Mucosa of rectum (tissue), 2 donors: Measurements from ENCODE around the gene BMERB1.

Source experiments
- H3K27ac ChIP-seq, 2 donors: one replicate each; pipeline ENCODE4 v1.7.0; 2013; ENCODE audit warnings: inconsistent platforms in 2 of 2, low read depth in 2 of 2, low read length in 2 of 2
- H3K27me3 ChIP-seq, 2 donors: one replicate each; pipeline ENCODE4 v1.7.0; 2013; ENCODE audit warnings: low read length in 2 of 2; ENCODE audit not compliant: control insufficient read depth in 2 of 2, insufficient read depth in 2 of 2
- H3K36me3 ChIP-seq, 2 donors: one replicate each; pipeline ENCODE4 v1.7.0; 2013; ENCODE audit warnings: low read length in 2 of 2; ENCODE audit not compliant: control insufficient read depth in 2 of 2, insufficient read depth in 2 of 2
- H3K4me1 ChIP-seq, 2 donors: one replicate each; pipeline ENCODE4 v1.7.0; 2013; ENCODE audit warnings: low read length in 2 of 2, mild to moderate bottlenecking in 1 of 2; ENCODE audit not compliant: control insufficient read depth in 2 of 2, insufficient read depth in 2 of 2
- H3K4me3 ChIP-seq, 2 donors: one replicate each; pipeline ENCODE4 v1.7.0; 2013; ENCODE audit warnings: low read length in 2 of 2
- H3K9ac ChIP-seq, 2 donors: one replicate each; pipeline ENCODE4 v1.7.0; 2013; ENCODE audit warnings: low read length in 2 of 2, low read depth in 1 of 2, mild to moderate bottlenecking in 1 of 2
- H3K9me3 ChIP-seq, 2 donors: one replicate each; pipeline ENCODE4 v1.7.0; 2013; ENCODE audit warnings: low read length in 2 of 2; ENCODE audit not compliant: control insufficient read depth in 2 of 2
- donor health status: healthy.
- donor health status: Normal muscosa, but diverticular disease.

Gene BMERB1

GRCh38 chr16:15617901-15618300, 183.5 kb downstream of the BMERB1 start:
- Histone ChIP-seq H3K4me1 (no peaks in the 10 kb centered on the region), H3K27ac (no peak overlapping the region), H3K4me3 (no peak overlapping the region), H3K36me3 (peaks cover 70 to 75% of the 10 kb centered on the region in 2 donors), H3K27me3 (no peaks in the 10 kb centered on the region), H3K9ac (no peak overlapping the region), H3K9me3 (no peaks in the 10 kb centered on the region)

GRCh38 chr16:15618392-15618791, 184.0 kb downstream of the BMERB1 start:
- H3K9me3 ChIP-seq: no peaks in the 10 kb centered on the region
- no peaks in the 10 kb centered on the region for H3K27me3 ChIP-seq
- H3K9ac ChIP-seq: no peak overlapping the region
- H3K4me1 ChIP-seq: no peaks in the 10 kb centered on the region
- no peak overlapping the region for H3K27ac ChIP-seq
- no peak overlapping the region for H3K4me3 ChIP-seq
- peaks cover 70 to 72% of the 10 kb centered on the region in 2 donors for H3K36me3 ChIP-seq

GRCh38 chr16:15620611-15621195, 186.3 kb downstream of the BMERB1 start:
- Histone ChIP-seq H3K27ac (no peak overlapping the region), H3K36me3 (peaks cover 78 to 83% of the 10 kb centered on the region in 2 donors), H3K9ac (no peak overlapping the region), H3K4me1 (no peaks in the 10 kb centered on the region), H3K9me3 (no peaks in the 10 kb centered on the region), H3K27me3 (no peaks in the 10 kb centered on the region), H3K4me3 (no peak overlapping the region)

GRCh38 chr16:15621456-15621855, 187.1 kb downstream of the BMERB1 start:
- Histone ChIP-seq H3K4me3 (no peak overlapping the region), H3K4me1 (no peaks in the 10 kb centered on the region), H3K27ac (no peak overlapping the region), H3K36me3 (peaks cover 72 to 77% of the 10 kb centered on the region in 2 donors), H3K9me3 (no peaks in the 10 kb centered on the region), H3K27me3 (no peaks in the 10 kb centered on the region), H3K9ac (no peak overlapping the region)

GRCh38 chr16:15621889-15622288, 187.5 kb downstream of the BMERB1 start:
- no peak overlapping the region for H3K27ac ChIP-seq

GRCh38 chr16:15631730-15632409, 197.5 kb downstream of the BMERB1 start:
- no peaks in the 10 kb centered on the region for H3K27me3 ChIP-seq
- no peak overlapping the region for H3K9ac ChIP-seq
- H3K36me3 ChIP-seq: peaks cover 58 to 67% of the 10 kb centered on the region in 2 donors
- no peaks in the 10 kb centered on the region for H3K9me3 ChIP-seq
- H3K4me3 ChIP-seq: no peak overlapping the region
- no peaks in the 10 kb centered on the region for H3K4me1 ChIP-seq
- H3K27ac ChIP-seq: no peak overlapping the region

More at GRCh38 chr16:15621889-15622288, 187.5 kb downstream of the BMERB1 start:
- no peak overlapping the region for H3K4me3 ChIP-seq
- no peaks in the 10 kb centered on the region for H3K4me1 ChIP-seq
- no peaks in the 10 kb centered on the region for H3K27me3 ChIP-seq
- H3K9ac ChIP-seq: no peak overlapping the region
- H3K36me3 ChIP-seq: peaks cover 68 to 73% of the 10 kb centered on the region in 2 donors
- no peaks in the 10 kb centered on the region for H3K9me3 ChIP-seq

GRCh38 chr16:15635926-15636325, 201.5 kb downstream of the BMERB1 start:
- H3K4me3 ChIP-seq: no peak overlapping the region
- peaks cover 66 to 76% of the 10 kb centered on the region in 2 donors for H3K36me3 ChIP-seq
- H3K27ac ChIP-seq: peak overlapping the region in 1 of 2 donors; percentile 9
- no peaks in the 10 kb centered on the region for H3K27me3 ChIP-seq
- no peaks in the 10 kb centered on the region for H3K9me3 ChIP-seq
- peaks cover 0 to 3% of the 10 kb centered on the region in 2 donors for H3K4me1 ChIP-seq
- H3K9ac ChIP-seq: no peak overlapping the region

- H3K4me3 ChIP-seq: no peak overlapping the region
- peaks cover 3 to 4% of the 10 kb centered on the region in 2 donors for H3K4me1 ChIP-seq
- H3K27me3 ChIP-seq: no peaks in the 10 kb centered on the region
- H3K36me3 ChIP-seq: peaks cover 62 to 72% of the 10 kb centered on the region in 2 donors
- H3K9ac ChIP-seq: no peak overlapping the region
- H3K9me3 ChIP-seq: no peaks in the 10 kb centered on the region
- peak overlapping the region in 1 of 2 donors; percentile 43 for H3K27ac ChIP-seq
These were observed 202.0 kb downstream of the BMERB1 start for GRCh38 chr16:15636392-15636873.
